HCT116 (cell line): ENCODE measurements around the gene CHRNA4. TPM values are rescaled to one million over a fixed set of nuclear protein-coding genes. Genes with fewer than 3 reads are reported as not detected.

Experiments
- ATAC-seq: fragments of 200-7000 bp; cut with Tn5 transposase; 2 replicates; pipeline ENCODE4 v1.9.1; 2020; ENCODE audit warnings: mild to moderate bottlenecking, moderate library complexity
- BruUV-seq: library from RNA; stranded (reverse); fragments of 400-500 nt; replicated peaks from 2 replicates; lab custom pipeline; 2021; lab: Mats Ljungman, UMichigan
- CTCF ChIA-PET: fragments of 300-600 bp; sonication (Branson Sonifier 250); formaldehyde crosslinking; loops from one replicate; lab custom pipeline; 2021; ENCODE audit warnings: antibody characterized with exemption; lab: Charles Lee
- POLR2A ChIA-PET: fragments of 300-600, 350-600 bp; sonication (Branson Sonifier 250); formaldehyde crosslinking; loops from one replicate; lab custom pipeline; 2021; ENCODE audit warnings: antibody characterized with exemption; lab: Charles Lee
- RAD21 ChIA-PET, 2 experiments: fragments of 300-600 bp; sonication (Branson Sonifier 250); formaldehyde crosslinking; loops; one replicate each; lab custom pipeline; 2023; ENCODE audit warnings: low total read pairs in 2 of 2; ENCODE audit not compliant: uncharacterized antibody in 2 of 2, unreplicated experiment in 2 of 2, low non-redundant PET in 1 of 2; lab: Charles Lee
- DNase-seq: peaks from one replicate; pipeline ENCODE4 v3.0.0-alpha.2; 2010; ENCODE audit warnings: low read depth, low spot score
- H2AFZ ChIP-seq: fragments of 200-600 bp; shearing (Covaris generic), sonication (generic); 2 replicates; pipeline ENCODE4 v1.6.1; 2017; ENCODE audit warnings: low read depth, mixed run types, mixed read lengths, antibody characterized with exemption, low read length; ENCODE audit not compliant: poor library complexity, severe bottlenecking
- H3K27ac ChIP-seq: 2 replicates; pipeline ENCODE4 v1.5.1; 2012; ENCODE audit warnings: low read depth, low read length
- H3K27me3 ChIP-seq: fragments of 200-600 bp; sonication (generic); 2 replicates; pipeline ENCODE4 v1.6.1; 2016; ENCODE audit warnings: mixed run types, low read length, mixed read lengths; ENCODE audit not compliant: insufficient read depth
- H3K36me3 ChIP-seq, 2 experiments: fragments of 200-500 bp in 1 of 2; fragments of 200-600 bp in 1 of 2; sonication (Bioruptor generic) in 1 of 2; sonication (generic) in 1 of 2; 2 replicates each; pipeline versions ENCODE4 v1.5.1 to v1.6.1; 2014 to 2016; ENCODE audit warnings: low read length in 2 of 2, inconsistent platforms in 1 of 2, mixed read lengths in 1 of 2, mixed run types in 1 of 2; ENCODE audit not compliant: insufficient read depth in 2 of 2, control insufficient read depth in 1 of 2
- H3K4me1 ChIP-seq, 2 experiments: fragments of 200-600 bp in 1 of 2; sonication (generic) in 1 of 2; 2 replicates each; pipeline versions ENCODE4 v1.5.1 to v1.6.1; 2012 to 2017; ENCODE audit warnings: low read length in 2 of 2, inconsistent platforms in 1 of 2, mild to moderate bottlenecking in 1 of 2, mixed read lengths in 1 of 2, mixed run types in 1 of 2, moderate library complexity in 1 of 2; ENCODE audit not compliant: insufficient read depth in 2 of 2, control insufficient read depth in 1 of 2
- H3K4me2 ChIP-seq: fragments of 200-600 bp; sonication (generic); 2 replicates; pipeline ENCODE4 v1.6.1; 2017; ENCODE audit warnings: mixed run types, low read length, mixed read lengths
- H3K4me3 ChIP-seq, 2 experiments: fragments of 200-600 bp in 1 of 2; sonication (generic) in 1 of 2; replicated peaks in 1 of 2; 2 replicates each; pipeline ENCODE4 v1.5.1; 2011 to 2016; ENCODE audit warnings: low read length in 2 of 2, control low read depth in 1 of 2, low read depth in 1 of 2, mild to moderate bottlenecking in 1 of 2, mixed read lengths in 1 of 2, mixed run types in 1 of 2
- H3K79me2 ChIP-seq: fragments of 200-600 bp; sonication (generic); 2 replicates; pipeline ENCODE4 v1.6.1; 2017; ENCODE audit warnings: mild to moderate bottlenecking, mixed run types, low read length, moderate library complexity, mixed read lengths; ENCODE audit not compliant: insufficient read depth
- H3K9ac ChIP-seq: fragments of 200-600 bp; sonication (generic); 2 replicates; pipeline ENCODE4 v1.6.1; 2016; ENCODE audit warnings: low read length, mixed read lengths
- H3K9me2 ChIP-seq: fragments of 200-600 bp; sonication (generic), shearing (Covaris generic); 2 replicates; pipeline ENCODE4 v1.6.1; 2017; ENCODE audit warnings: mixed run types, mild to moderate bottlenecking, moderate library complexity; ENCODE audit not compliant: insufficient read depth
- H3K9me3 ChIP-seq, 2 experiments: fragments of 200-500 bp in 1 of 2; fragments of 200-600 bp in 1 of 2; sonication (Bioruptor generic) in 1 of 2; sonication (generic) in 1 of 2; 2 replicates each; pipeline ENCODE4 v1.6.1; 2014 to 2017; ENCODE audit warnings: low read length in 2 of 2, mixed read lengths in 2 of 2, inconsistent platforms in 1 of 2, low read depth in 1 of 2, mild to moderate bottlenecking in 1 of 2, mixed run types in 1 of 2, moderate library complexity in 1 of 2; ENCODE audit not compliant: control insufficient read depth in 1 of 2, insufficient read depth in 1 of 2
- H4K20me1 ChIP-seq: fragments of 200-600 bp; sonication (generic), shearing (Covaris generic); 2 replicates; pipeline ENCODE4 v1.6.1; 2017; ENCODE audit warnings: mixed run types, mild to moderate bottlenecking, moderate library complexity; ENCODE audit not compliant: insufficient read depth
- CEBPB ChIP-seq: IDR thresholded peaks from 2 replicates; pipeline ENCODE4 v1.6.1; 2012; ENCODE audit warnings: low read depth
- ELF1 ChIP-seq: IDR thresholded peaks from 2 replicates; pipeline ENCODE4 v1.6.1; 2012; ENCODE audit warnings: low read depth, borderline replicate concordance
- FOSL1 ChIP-seq: IDR thresholded peaks from 2 replicates; pipeline ENCODE4 v1.6.1; 2012; ENCODE audit warnings: low read depth
- POLR2AphosphoS5 ChIP-seq: IDR thresholded peaks from 2 replicates; pipeline ENCODE4 v1.6.1; 2011; ENCODE audit warnings: mild to moderate bottlenecking, low read depth, low read length, moderate library complexity
- RAD21 ChIP-seq: IDR thresholded peaks from 2 replicates; pipeline ENCODE4 v1.6.1; 2012; ENCODE audit warnings: low read depth, mild to moderate bottlenecking
- SRF ChIP-seq: IDR thresholded peaks from 2 replicates; pipeline ENCODE4 v1.6.1; 2012; ENCODE audit warnings: low read depth
- ZFX ChIP-seq: fragments of 450-650 bp; IDR thresholded peaks from 2 replicates; pipeline ENCODE4 v1.6.1; 2017
- intact Hi-C: fragments of 100-400 bp; cut with micrococcal nuclease; formaldehyde crosslinking; loops from 2 replicates; pipeline ENCODE4 v1.10.0; 2022
- total RNA-seq: library from RNA; stranded (reverse); gene quantifications from one replicate; pipeline ENCODE4 v1.2.1, GENCODE V29; 2021; ENCODE audit not compliant: unreplicated experiment
- TF ChIP-seq, protein P1 (sequence below): IDR thresholded peaks from 2 replicates; pipeline ENCODE4 v1.6.1; 2012; ENCODE audit warnings: low read depth
- TF ChIP-seq, protein P2 (sequence below), 3 experiments: fragments of 200-600 bp in 1 of 3; sonication (generic) in 1 of 3; IDR thresholded peaks in 2 of 3; conservative IDR thresholded peaks in 1 of 3; 2 replicates each; pipeline ENCODE4 v1.5.1; 2012 to 2017; ENCODE audit warnings: low read depth in 2 of 3, low read length in 2 of 3, antibody characterized with exemption in 1 of 3, borderline replicate concordance in 1 of 3, control low read depth in 1 of 3, mild to moderate bottlenecking in 1 of 3, mixed read lengths in 1 of 3, mixed run types in 1 of 3, moderate library complexity in 1 of 3; ENCODE audit not compliant: insufficient read depth in 1 of 3
- TF ChIP-seq, protein P3 (sequence below): IDR thresholded peaks from 2 replicates; pipeline ENCODE4 v1.6.1; 2012

CHRNA4 gene
- total RNA-seq, 1 experiment from 2014 or later: not detected

- DNase-seq (no peak), ATAC-seq (no peak)
- Histone ChIP-seq H2AFZ (no peak overlapping the region), H4K20me1 (no peaks in the 10 kb centered on the region), H3K4me2 (no peak overlapping the region), H3K27ac (no peak overlapping the region), H3K27me3 (no peaks in the 10 kb centered on the region), H3K79me2 (no peaks in the 10 kb centered on the region), H3K4me3 (no peak overlapping the region), H3K36me3 (no peaks in the 10 kb centered on the region), H3K9ac (no peak overlapping the region), H3K9me2 (no peaks in the 10 kb centered on the region), H3K9me3 (no peaks in the 10 kb centered on the region), H3K4me1 (no peaks in the 10 kb centered on the region)
- no TSS peak for BruUV-seq
- TF ChIP-seq ZFX (no peak), POLR2AphosphoS5 (no peak), SRF (no peak), RAD21 (no peak), FOSL1 (no peak), CEBPB (no peak), ELF1 (no peak)
- TF ChIP-seq, protein P1, sequence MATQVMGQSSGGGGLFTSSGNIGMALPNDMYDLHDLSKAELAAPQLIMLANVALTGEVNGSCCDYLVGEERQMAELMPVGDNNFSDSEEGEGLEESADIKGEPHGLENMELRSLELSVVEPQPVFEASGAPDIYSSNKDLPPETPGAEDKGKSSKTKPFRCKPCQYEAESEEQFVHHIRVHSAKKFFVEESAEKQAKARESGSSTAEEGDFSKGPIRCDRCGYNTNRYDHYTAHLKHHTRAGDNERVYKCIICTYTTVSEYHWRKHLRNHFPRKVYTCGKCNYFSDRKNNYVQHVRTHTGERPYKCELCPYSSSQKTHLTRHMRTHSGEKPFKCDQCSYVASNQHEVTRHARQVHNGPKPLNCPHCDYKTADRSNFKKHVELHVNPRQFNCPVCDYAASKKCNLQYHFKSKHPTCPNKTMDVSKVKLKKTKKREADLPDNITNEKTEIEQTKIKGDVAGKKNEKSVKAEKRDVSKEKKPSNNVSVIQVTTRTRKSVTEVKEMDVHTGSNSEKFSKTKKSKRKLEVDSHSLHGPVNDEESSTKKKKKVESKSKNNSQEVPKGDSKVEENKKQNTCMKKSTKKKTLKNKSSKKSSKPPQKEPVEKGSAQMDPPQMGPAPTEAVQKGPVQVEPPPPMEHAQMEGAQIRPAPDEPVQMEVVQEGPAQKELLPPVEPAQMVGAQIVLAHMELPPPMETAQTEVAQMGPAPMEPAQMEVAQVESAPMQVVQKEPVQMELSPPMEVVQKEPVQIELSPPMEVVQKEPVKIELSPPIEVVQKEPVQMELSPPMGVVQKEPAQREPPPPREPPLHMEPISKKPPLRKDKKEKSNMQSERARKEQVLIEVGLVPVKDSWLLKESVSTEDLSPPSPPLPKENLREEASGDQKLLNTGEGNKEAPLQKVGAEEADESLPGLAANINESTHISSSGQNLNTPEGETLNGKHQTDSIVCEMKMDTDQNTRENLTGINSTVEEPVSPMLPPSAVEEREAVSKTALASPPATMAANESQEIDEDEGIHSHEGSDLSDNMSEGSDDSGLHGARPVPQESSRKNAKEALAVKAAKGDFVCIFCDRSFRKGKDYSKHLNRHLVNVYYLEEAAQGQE: no peak
- TF ChIP-seq, protein P2, sequence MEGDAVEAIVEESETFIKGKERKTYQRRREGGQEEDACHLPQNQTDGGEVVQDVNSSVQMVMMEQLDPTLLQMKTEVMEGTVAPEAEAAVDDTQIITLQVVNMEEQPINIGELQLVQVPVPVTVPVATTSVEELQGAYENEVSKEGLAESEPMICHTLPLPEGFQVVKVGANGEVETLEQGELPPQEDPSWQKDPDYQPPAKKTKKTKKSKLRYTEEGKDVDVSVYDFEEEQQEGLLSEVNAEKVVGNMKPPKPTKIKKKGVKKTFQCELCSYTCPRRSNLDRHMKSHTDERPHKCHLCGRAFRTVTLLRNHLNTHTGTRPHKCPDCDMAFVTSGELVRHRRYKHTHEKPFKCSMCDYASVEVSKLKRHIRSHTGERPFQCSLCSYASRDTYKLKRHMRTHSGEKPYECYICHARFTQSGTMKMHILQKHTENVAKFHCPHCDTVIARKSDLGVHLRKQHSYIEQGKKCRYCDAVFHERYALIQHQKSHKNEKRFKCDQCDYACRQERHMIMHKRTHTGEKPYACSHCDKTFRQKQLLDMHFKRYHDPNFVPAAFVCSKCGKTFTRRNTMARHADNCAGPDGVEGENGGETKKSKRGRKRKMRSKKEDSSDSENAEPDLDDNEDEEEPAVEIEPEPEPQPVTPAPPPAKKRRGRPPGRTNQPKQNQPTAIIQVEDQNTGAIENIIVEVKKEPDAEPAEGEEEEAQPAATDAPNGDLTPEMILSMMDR (IDR thresholded peaks at IDR 0.05 in 2 of 3, conservative IDR thresholded peaks at IDR 0.05 in 1 of 3; ENCODE audit: borderline replicate concordance in 1 of 3, insufficient read depth in 1 of 3, low read depth in 2 of 3, low read length in 2 of 3): no peak
- TF ChIP-seq, protein P3, sequence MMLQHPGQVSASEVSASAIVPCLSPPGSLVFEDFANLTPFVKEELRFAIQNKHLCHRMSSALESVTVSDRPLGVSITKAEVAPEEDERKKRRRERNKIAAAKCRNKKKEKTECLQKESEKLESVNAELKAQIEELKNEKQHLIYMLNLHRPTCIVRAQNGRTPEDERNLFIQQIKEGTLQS: no peak
- POLR2A ChIA-PET: no interaction called here
- CTCF ChIA-PET: no interaction called here
- RAD21 ChIA-PET: no interaction called here
- intact Hi-C loops: no loop called here
These were observed 47.1 kb downstream of the CHRNA4 start for GRCh38 chr20:63314015-63314471.
